Astrocyte of the cerebellum (primary cell): ENCODE measurements around the gene TXNRD1.

Experiments used
- DNase-seq: peaks from one replicate; pipeline ENCODE4 v3.0.0-alpha.2; 2011; ENCODE audit warnings: low read depth
- H3K4me3 ChIP-seq: 2 replicates; pipeline ENCODE4 v1.5.1; 2011; ENCODE audit warnings: mild to moderate bottlenecking, low read depth, low read length, moderate library complexity
- CTCF ChIP-seq: IDR thresholded peaks from 2 replicates; pipeline ENCODE4 v1.5.1; 2012; ENCODE audit warnings: low read length, low read depth, moderate library complexity, mild to moderate bottlenecking; ENCODE audit errors: missing control alignments
- in situ Hi-C: cut with HindIII; loops from 2 replicates; pipeline ENCODE4 v1.10.0; 2017; ENCODE audit warnings: low sequenced_read_pairs

The TXNRD1 gene

GRCh38 chr12:104299842-104300481, 84.4 kb downstream of the TXNRD1 start:
- DNase-seq = no peak
- in situ Hi-C loops = no loop called here
- TF ChIP-seq CTCF = no peak
- no peak overlapping the region for H3K4me3 ChIP-seq

- no peak for DNase-seq
- no peak for TF ChIP-seq CTCF
- in situ Hi-C loops = no loop called here
- H3K4me3 ChIP-seq = peak within 1 kb of the TSS; percentile 35
Measured at GRCh38 chr12:104303538-104304151, 88.1 kb downstream of the TXNRD1 start, which contains the start of gene EID3. Gene EID3 (plus strand): TSS chr12:104303739. CDS start chr12:104303935, 196 bp downstream.

GRCh38 chr12:104304261-104305009, 88.9 kb downstream of the TXNRD1 start:
- H3K4me3 ChIP-seq = peak overlapping the region; percentile 35
- no peak for DNase-seq
- in situ Hi-C loops = no loop called here
- no peak for TF ChIP-seq CTCF

- in situ Hi-C loops = no loop called here
- no peak for DNase-seq
- no peak overlapping the region for H3K4me3 ChIP-seq
- TF ChIP-seq CTCF = no peak
Measured at GRCh38 chr12:104305349-104305748, 89.8 kb downstream of the TXNRD1 start.

GRCh38 chr12:104306376-104306775, 90.8 kb downstream of the TXNRD1 start:
- no peak for TF ChIP-seq CTCF
- in situ Hi-C loops = no loop called here
- DNase-seq = no peak
- no peak overlapping the region for H3K4me3 ChIP-seq

GRCh38 chr12:104306943-104307654, 91.5 kb downstream of the TXNRD1 start:
- in situ Hi-C loops = no loop called here
- TF ChIP-seq CTCF = no peak
- no peak overlapping the region for H3K4me3 ChIP-seq
- no peak for DNase-seq
